ENCODE data around the gene SNORC. TPM values are rescaled to one million over a fixed set of nuclear protein-coding genes. Genes with fewer than 3 reads are reported as not detected.

SNORC gene
- total RNA-seq, 3 donors from 2014 or later = 0.32 to 23.1 (median 9.2) TPM

GRCh38 chr2:232926431-232926939 is 56.4 kb downstream of the SNORC start:
- Histone ChIP-seq H3K36me3 (no peaks in the 10 kb centered on the region), H3K4me3 (peak overlapping the region in 2 of 3 donors; percentile 53 to 71), H3K27ac (no peak overlapping the region), H3K27me3 (peaks cover 0 to 35% of the 10 kb centered on the region in 2 donors), H3K9me3 (no peaks in the 10 kb centered on the region), H3K4me1 (peaks cover 0 to 5% of the 10 kb centered on the region in 2 donors)
- TF ChIP-seq, protein P1, sequence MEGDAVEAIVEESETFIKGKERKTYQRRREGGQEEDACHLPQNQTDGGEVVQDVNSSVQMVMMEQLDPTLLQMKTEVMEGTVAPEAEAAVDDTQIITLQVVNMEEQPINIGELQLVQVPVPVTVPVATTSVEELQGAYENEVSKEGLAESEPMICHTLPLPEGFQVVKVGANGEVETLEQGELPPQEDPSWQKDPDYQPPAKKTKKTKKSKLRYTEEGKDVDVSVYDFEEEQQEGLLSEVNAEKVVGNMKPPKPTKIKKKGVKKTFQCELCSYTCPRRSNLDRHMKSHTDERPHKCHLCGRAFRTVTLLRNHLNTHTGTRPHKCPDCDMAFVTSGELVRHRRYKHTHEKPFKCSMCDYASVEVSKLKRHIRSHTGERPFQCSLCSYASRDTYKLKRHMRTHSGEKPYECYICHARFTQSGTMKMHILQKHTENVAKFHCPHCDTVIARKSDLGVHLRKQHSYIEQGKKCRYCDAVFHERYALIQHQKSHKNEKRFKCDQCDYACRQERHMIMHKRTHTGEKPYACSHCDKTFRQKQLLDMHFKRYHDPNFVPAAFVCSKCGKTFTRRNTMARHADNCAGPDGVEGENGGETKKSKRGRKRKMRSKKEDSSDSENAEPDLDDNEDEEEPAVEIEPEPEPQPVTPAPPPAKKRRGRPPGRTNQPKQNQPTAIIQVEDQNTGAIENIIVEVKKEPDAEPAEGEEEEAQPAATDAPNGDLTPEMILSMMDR (IDR thresholded peaks at IDR 0.05) = no peak
- no peak for TF ChIP-seq POLR2A (IDR thresholded peaks at IDR 0.05)
- TF ChIP-seq POLR2AphosphoS5 (IDR thresholded peaks at IDR 0.05) = no peak
- no peak for DNase-seq (ENCODE audit: low spot score in 2 of 2)
- intact Hi-C loops (cut with DNase I; ENCODE audit: low total_unique reads) = no loop called here

- DNase-seq (ENCODE audit: low spot score in 2 of 2) = no peak
- H3K4me3 ChIP-seq = peak overlapping the region; percentile 42 to 71 (median 53)
- H3K27ac ChIP-seq = no peak overlapping the region
- H3K9me3 ChIP-seq = no peaks in the 10 kb centered on the region
- no peaks in the 10 kb centered on the region for H3K36me3 ChIP-seq
- TF ChIP-seq POLR2AphosphoS5 (IDR thresholded peaks at IDR 0.05) (no peak), POLR2A (IDR thresholded peaks at IDR 0.05) (no peak)
- TF ChIP-seq, protein P1 (IDR thresholded peaks at IDR 0.05) = no peak
- peaks cover 0 to 35% of the 10 kb centered on the region in 2 donors for H3K27me3 ChIP-seq
- peaks cover 0 to 5% of the 10 kb centered on the region in 2 donors for H3K4me1 ChIP-seq
- intact Hi-C loops (cut with DNase I; ENCODE audit: low total_unique reads) = no loop called here
Measured at GRCh38 chr2:232927032-232927792, 57.1 kb downstream of the SNORC start.

GRCh38 chr2:232927793-232928550 is 57.9 kb downstream of the SNORC start:
- no peak for DNase-seq (ENCODE audit: low spot score in 2 of 2)
- Histone ChIP-seq H3K36me3 (no peaks in the 10 kb centered on the region), H3K27me3 (peaks cover 0 to 35% of the 10 kb centered on the region in 2 donors), H3K27ac (no peak overlapping the region), H3K9me3 (no peaks in the 10 kb centered on the region), H3K4me3 (peak overlapping the region; percentile 42 to 71 (median 53)), H3K4me1 (peaks cover 0 to 5% of the 10 kb centered on the region in 2 donors)
- intact Hi-C loops (cut with DNase I; ENCODE audit: low total_unique reads) = no loop called here
- TF ChIP-seq POLR2AphosphoS5 (IDR thresholded peaks at IDR 0.05) (no peak), POLR2A (IDR thresholded peaks at IDR 0.05) (no peak)
- TF ChIP-seq, protein P1 (IDR thresholded peaks at IDR 0.05) = no peak

Other genes starting within 250 kb of the SNORC start
- gene EFHD1, start 236.7 kb upstream of the SNORC start, total RNA-seq = 10 to 100 TPM; 31.0 to 67.2 (median 52.8) TPM
- 100 to 1,000 TPM in 2 of 3 donors, 10 to 100 TPM in 1; 79.8 to 156 (median 103) TPM for gene GIGYF2, start 172.9 kb upstream of the SNORC start, total RNA-seq
- gene KCNJ13, start 93.7 kb upstream of the SNORC start, total RNA-seq = under 1 TPM in 1 of 3 donors, not detected in 2; 0.73 TPM
- 1 to 10 TPM in 2 of 3 donors, not detected in 1; 1.6 to 6.3 TPM for gene NGEF, start 143.0 kb downstream of the SNORC start, total RNA-seq
- not detected for gene NEU2, start 162.4 kb downstream of the SNORC start, total RNA-seq
- 10 to 100 TPM; 18.4 to 20.3 (median 20.0) TPM for gene INPP5D, start 190.1 kb downstream of the SNORC start, total RNA-seq